ENCODE measurements around the gene DRAP1. TPM values are rescaled to one million over a fixed set of nuclear protein-coding genes. Genes with fewer than 3 reads are reported as not detected.

Gene DRAP1
- total RNA-seq, 6 donors from 2014 or later: 60.3 to 111 (median 80.0) TPM

DNA sequence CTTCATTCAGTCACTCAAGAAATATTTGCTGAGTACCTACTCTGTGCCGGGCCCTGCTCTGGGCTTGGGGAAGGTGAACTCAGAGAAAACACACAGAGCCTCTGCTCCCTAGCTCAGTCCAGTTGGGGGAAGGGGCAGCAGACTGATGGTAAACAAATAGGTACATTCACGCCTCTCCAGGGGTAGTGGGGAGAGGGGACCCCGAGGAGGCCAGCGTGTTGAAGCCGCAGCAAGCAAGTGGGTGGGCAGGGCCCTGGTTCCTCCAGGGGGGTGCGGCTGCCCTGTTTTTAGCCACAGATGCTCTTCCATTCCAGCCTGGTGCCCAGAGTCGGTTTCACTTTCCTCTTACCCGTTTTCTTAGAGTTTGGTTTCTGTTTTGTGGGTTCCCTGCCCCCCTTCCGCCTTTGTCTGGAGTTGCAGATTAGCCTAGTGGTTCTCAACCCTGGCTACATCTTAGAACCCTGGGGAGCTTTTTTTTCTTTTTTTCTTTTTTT, 8.7 kb downstream of the DRAP1 start:
- WGBS, 2 donors: 36 to 45% methylated on average over 9 of the region's 9 CpGs
- DNase-seq: peak in 1 of 2 donors; percentile 57

DNA sequence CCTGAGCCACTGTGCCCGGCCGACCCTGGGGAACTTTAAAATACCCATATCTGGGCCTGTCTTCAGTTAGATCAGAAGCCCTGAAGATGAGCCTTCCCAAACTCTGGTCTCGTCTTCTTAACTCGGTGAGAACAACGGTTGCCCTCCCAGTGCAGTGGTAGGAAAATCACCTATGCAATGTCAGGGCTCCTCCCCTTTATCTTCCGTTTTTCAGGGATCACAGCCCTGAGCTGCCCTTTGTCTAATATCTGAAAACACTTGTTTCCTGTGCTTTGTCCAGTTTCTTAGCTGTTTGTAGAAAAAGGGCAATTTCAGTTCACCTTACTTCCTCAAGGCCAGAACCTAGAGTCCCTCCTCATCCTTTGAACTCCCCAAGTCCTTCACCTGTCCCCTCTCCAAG, 9.4 kb downstream of the DRAP1 start:
- no peak for DNase-seq
- 53 to 70% methylated on average over 6 of the region's 6 CpGs for WGBS, 2 donors
- Histone ChIP-seq H3K27me3 (no peaks in the 10 kb centered on the region), H3K9me3 (no peaks in the 10 kb centered on the region), H3K27ac (peak overlapping the region in 2 of 4 donors; percentile 9 to 76), H3K36me3 (peaks cover 0 to 2% (median 0%) of the 10 kb centered on the region in 4 donors), H3K4me1 (peaks cover 0 to 9% (median 5%) of the 10 kb centered on the region in 4 donors), H3K4me3 (no peak overlapping the region)
- ATAC-seq (ENCODE audit: low FRiP score in 2 of 2): no peak
- TF ChIP-seq, protein P1, sequence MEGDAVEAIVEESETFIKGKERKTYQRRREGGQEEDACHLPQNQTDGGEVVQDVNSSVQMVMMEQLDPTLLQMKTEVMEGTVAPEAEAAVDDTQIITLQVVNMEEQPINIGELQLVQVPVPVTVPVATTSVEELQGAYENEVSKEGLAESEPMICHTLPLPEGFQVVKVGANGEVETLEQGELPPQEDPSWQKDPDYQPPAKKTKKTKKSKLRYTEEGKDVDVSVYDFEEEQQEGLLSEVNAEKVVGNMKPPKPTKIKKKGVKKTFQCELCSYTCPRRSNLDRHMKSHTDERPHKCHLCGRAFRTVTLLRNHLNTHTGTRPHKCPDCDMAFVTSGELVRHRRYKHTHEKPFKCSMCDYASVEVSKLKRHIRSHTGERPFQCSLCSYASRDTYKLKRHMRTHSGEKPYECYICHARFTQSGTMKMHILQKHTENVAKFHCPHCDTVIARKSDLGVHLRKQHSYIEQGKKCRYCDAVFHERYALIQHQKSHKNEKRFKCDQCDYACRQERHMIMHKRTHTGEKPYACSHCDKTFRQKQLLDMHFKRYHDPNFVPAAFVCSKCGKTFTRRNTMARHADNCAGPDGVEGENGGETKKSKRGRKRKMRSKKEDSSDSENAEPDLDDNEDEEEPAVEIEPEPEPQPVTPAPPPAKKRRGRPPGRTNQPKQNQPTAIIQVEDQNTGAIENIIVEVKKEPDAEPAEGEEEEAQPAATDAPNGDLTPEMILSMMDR (IDR thresholded peaks at IDR 0.05): no peak
- no peak for TF ChIP-seq POLR2A (IDR thresholded peaks at IDR 0.05)
- TF ChIP-seq EP300 (IDR thresholded peaks at IDR 0.05): no peak
- TF ChIP-seq POLR2AphosphoS5 (IDR thresholded peaks at IDR 0.05): no peak

More for the DNA sequence above, 8.7 kb downstream of the DRAP1 start:
- Histone ChIP-seq H3K4me1 (peaks cover 0 to 9% (median 5%) of the 10 kb centered on the region in 4 donors), H3K27ac (peak overlapping the region; percentile 52 to 76 (median 66)), H3K27me3 (no peaks in the 10 kb centered on the region), H3K36me3 (peaks cover 0 to 9% (median 6%) of the 10 kb centered on the region in 4 donors), H3K9me3 (no peaks in the 10 kb centered on the region), H3K4me3 (peak overlapping the region in 3 of 4 donors; percentile 6 to 31 (median 13))
- ATAC-seq (ENCODE audit: low FRiP score in 2 of 2): peak in 1 of 2 donors; percentile 67
- TF ChIP-seq, protein P1 (IDR thresholded peaks at IDR 0.05): no peak

DNA sequence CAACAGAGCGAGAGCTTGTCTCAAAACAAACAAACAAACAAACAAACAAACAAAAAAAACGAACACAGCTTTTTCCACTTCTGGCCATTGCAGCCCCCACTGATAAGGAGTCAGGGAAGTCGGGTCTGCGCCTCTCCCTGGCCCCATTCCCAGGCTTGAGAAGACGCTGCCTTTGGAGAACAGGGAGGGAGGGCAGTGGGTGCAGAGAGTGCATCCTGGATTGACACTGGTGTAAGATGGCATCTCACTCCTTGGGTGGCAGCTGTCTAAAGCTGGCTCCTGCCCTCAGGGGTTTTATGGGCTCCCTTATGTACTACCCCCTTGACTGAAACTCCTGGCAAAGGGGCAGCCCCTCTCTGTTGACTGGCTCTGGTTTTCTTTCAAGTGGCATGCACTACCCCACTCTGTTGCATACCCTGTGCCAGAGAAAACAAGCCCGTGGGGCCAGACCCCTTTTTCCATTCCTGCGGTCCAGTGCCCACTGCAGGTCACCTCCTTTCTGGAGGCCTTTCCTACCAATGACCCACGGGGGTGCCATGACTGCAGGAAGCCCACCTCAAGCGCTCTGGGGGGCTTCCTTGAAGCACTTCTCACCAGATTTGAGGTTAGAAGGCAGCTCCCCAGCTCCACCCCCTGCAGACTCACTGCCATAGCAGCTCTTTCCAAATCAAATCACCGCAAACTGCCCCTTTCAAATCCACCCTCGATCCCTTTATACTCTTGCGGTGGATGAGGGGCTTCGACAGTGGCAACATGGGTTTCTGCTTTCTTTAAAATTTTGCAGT, 12.7 kb downstream of the DRAP1 start:
- Histone ChIP-seq H3K9me3 (no peaks in the 10 kb centered on the region), H3K27me3 (no peaks in the 10 kb centered on the region), H3K4me3 (no peak overlapping the region), H3K4me1 (peaks cover 0 to 9% (median 5%) of the 10 kb centered on the region in 4 donors), H3K36me3 (no peaks in the 10 kb centered on the region), H3K27ac (no peak overlapping the region)
- TF ChIP-seq EP300 (IDR thresholded peaks at IDR 0.05) (no peak), POLR2AphosphoS5 (IDR thresholded peaks at IDR 0.05) (no peak), POLR2A (IDR thresholded peaks at IDR 0.05) (no peak)
- TF ChIP-seq, protein P1 (IDR thresholded peaks at IDR 0.05): no peak
- peak in 1 of 2 donors; percentile 27 for ATAC-seq (ENCODE audit: low FRiP score in 2 of 2)
- DNase-seq: no peak
- 58 to 64% methylated on average over 12 to 13 of the region's 13 CpGs for WGBS, 2 donors

DNA sequence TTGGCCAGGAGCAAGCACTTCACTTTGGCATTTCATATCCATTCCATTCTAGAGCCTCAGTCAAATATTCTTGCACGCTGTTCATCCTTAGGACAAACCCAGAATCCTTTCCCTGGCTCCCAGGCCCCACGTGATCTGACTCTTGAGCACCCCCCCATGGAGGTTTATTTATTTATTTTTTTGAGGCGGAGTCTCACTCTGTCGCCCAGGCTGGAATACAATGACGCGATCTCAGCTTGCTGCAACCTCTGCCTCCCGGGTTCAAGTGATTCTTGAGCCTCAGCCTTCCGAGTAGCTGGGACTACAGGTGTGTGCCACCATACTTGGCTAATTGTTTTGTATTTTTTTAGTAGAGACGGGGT, 13.3 kb downstream of the DRAP1 start:
- no peak for DNase-seq
- no peak for ATAC-seq (ENCODE audit: low FRiP score in 2 of 2)
- H3K4me3 ChIP-seq: no peak overlapping the region
- 28 to 39% methylated on average over 9 of the region's 9 CpGs for WGBS, 2 donors
- TF ChIP-seq POLR2A (IDR thresholded peaks at IDR 0.05): no peak
- H3K9me3 ChIP-seq: no peaks in the 10 kb centered on the region
- H3K27me3 ChIP-seq: no peaks in the 10 kb centered on the region
- H3K27ac ChIP-seq: no peak overlapping the region
- peaks cover 0 to 9% (median 5%) of the 10 kb centered on the region in 4 donors for H3K4me1 ChIP-seq
- no peaks in the 10 kb centered on the region for H3K36me3 ChIP-seq

DNA sequence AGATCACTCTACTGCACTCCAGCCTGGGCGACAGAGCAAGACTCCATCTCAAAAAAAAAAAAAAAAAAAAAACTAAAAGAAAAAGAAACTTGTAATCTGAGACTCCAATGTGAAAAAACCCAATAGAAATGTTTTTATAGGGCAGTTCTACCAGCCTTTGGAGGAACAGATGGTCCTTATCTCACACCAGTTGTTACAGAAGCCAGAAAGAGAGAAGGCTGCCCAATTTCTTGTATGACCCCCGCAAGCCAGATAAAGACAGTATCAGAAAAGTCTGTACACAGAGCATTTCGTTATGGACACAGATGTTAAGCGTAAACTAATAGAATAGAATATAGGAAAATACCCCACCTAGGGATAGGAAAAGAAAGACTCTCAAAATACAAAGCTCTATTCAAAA, 14.8 kb downstream of the DRAP1 start:
- Histone ChIP-seq H3K9me3 (no peaks in the 10 kb centered on the region), H3K36me3 (no peaks in the 10 kb centered on the region), H3K27ac (no peak overlapping the region), H3K4me3 (no peak overlapping the region), H3K4me1 (no peaks in the 10 kb centered on the region), H3K27me3 (no peaks in the 10 kb centered on the region)
- DNase-seq (no peak), ATAC-seq (ENCODE audit: low FRiP score in 2 of 2) (no peak)
- 65 to 69% methylated on average over 4 of the region's 4 CpGs for WGBS, 2 donors
- TF ChIP-seq, protein P1 (IDR thresholded peaks at IDR 0.05): no peak
- no peak for TF ChIP-seq EP300 (IDR thresholded peaks at IDR 0.05)
- no peak for TF ChIP-seq POLR2AphosphoS5 (IDR thresholded peaks at IDR 0.05)
- TF ChIP-seq POLR2A (IDR thresholded peaks at IDR 0.05): no peak
